ENCODE measurements around the gene CRABP2. TPM values are rescaled to one million over a fixed set of nuclear protein-coding genes. Genes with fewer than 3 reads are reported as not detected.

The CRABP2 gene
- total RNA-seq, 1 donor from 2014 or later, result 278 TPM

DNA sequence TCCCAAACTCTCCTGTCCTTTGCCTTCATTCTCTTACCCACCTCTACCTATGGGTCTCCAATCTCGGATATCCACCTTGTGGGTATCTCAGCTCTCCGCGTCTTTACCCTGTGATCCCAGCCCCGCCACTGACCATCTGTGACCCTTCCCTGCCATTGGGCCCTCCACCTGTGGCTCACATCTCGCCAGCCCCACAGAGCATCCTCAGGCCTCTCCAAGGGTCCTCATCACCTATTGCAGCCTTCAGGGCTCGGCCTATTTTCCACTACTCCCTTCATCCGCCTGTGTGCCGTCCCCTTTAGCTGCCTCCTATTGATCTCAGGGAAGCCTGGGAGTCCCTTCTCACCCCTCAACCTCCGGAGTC is 52.4 kb downstream of the CRABP2 start:
- Mint-ChIP-seq H3K4me1 (ENCODE audit: low read depth, unreplicated experiment) (peaks cover 8% of the 10 kb centered on the region), H3K27ac (ENCODE audit: unreplicated experiment) (no peak overlapping the region), H3K36me3 (ENCODE audit: low read depth, unreplicated experiment) (peaks cover 10% of the 10 kb centered on the region), H3K4me3 (ENCODE audit: unreplicated experiment) (no peak overlapping the region), H3K27me3 (ENCODE audit: low read depth, unreplicated experiment) (peaks cover 80% of the 10 kb centered on the region), H3K9me3 (ENCODE audit: unreplicated experiment) (peaks cover 2% of the 10 kb centered on the region)
- H3K79me2 ChIP-seq (ENCODE audit: insufficient read depth, low read length), result no peaks in the 10 kb centered on the region
- no peak overlapping the region for H3K4me3 ChIP-seq (ENCODE audit: insufficient read depth, low read depth, low read length)
- no peak overlapping the region for H3K27ac ChIP-seq (ENCODE audit: low read depth, low read length)
- DNase-seq (ENCODE audit: low read depth), result no peak
- H3K9me3 ChIP-seq (ENCODE audit: insufficient read depth, low read depth, low read length), result no peaks in the 10 kb centered on the region
- no peaks in the 10 kb centered on the region for H3K36me3 ChIP-seq (ENCODE audit: insufficient read depth, low read length)
- no peak overlapping the region for H2AFZ ChIP-seq (ENCODE audit: low read depth, low read length)
- peaks cover 3% of the 10 kb centered on the region for H4K20me1 ChIP-seq (ENCODE audit: insufficient read depth, low read length)
- no peak overlapping the region for H3K9ac ChIP-seq (ENCODE audit: low read length)
- H3K4me2 ChIP-seq (ENCODE audit: low read length), result no peak overlapping the region
- H3K4me1 ChIP-seq (ENCODE audit: insufficient read depth, low read length), result peaks cover 11% of the 10 kb centered on the region
- no peak for FAIRE-seq
- H3K27me3 ChIP-seq (ENCODE audit: insufficient read depth, low read length), result peaks cover 52% of the 10 kb centered on the region
- TF ChIP-seq, protein P1, sequence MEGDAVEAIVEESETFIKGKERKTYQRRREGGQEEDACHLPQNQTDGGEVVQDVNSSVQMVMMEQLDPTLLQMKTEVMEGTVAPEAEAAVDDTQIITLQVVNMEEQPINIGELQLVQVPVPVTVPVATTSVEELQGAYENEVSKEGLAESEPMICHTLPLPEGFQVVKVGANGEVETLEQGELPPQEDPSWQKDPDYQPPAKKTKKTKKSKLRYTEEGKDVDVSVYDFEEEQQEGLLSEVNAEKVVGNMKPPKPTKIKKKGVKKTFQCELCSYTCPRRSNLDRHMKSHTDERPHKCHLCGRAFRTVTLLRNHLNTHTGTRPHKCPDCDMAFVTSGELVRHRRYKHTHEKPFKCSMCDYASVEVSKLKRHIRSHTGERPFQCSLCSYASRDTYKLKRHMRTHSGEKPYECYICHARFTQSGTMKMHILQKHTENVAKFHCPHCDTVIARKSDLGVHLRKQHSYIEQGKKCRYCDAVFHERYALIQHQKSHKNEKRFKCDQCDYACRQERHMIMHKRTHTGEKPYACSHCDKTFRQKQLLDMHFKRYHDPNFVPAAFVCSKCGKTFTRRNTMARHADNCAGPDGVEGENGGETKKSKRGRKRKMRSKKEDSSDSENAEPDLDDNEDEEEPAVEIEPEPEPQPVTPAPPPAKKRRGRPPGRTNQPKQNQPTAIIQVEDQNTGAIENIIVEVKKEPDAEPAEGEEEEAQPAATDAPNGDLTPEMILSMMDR (IDR thresholded peaks at IDR 0.05; ENCODE audit: insufficient read depth, low read depth, low read length), result no peak
- no peak for TF ChIP-seq EZH2 (IDR thresholded peaks at IDR 0.05; ENCODE audit: insufficient read depth, low read length)

DNA sequence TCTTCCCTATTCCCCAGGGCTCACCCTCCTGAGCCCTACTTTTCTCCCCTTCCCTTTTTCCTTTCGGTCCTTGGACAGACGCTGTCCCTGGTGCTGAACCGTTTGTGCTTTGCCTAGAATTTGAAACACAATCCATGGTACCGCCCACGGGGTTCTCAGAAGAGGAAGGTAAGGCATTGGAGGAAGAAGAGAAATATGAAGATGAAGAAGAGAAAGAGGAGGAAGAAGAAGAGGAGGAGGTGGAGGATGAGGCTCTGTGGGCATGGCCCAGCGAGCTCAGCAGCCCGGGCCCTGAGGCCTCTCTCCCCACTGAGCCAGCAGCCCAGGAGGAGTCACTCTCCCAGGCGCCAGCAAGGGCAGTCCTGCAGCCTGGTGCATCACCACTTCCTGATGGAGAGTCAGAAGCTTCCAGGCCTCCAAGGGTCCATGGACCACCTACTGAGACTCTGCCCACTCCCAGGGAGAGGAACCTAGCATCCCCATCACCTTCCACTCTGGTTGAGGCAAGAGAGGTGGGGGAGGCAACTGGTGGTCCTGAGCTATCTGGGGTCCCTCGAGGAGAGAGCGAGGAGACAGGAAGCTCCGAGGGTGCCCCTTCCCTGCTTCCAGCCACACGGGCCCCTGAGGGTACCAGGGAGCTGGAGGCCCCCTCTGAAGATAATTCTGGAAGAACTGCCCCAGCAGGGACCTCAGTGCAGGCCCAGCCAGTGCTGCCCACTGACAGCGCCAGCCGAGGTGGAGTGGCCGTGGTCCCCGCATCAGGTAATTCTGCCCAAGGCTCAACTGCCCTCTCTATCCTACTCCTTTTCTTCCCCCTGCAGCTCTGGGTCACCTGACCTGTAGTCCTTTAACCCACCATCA is 53.0 kb downstream of the CRABP2 start:
- H3K9ac ChIP-seq (ENCODE audit: low read length), result no peak overlapping the region
- H3K27ac Mint-ChIP-seq (ENCODE audit: unreplicated experiment), result no peak overlapping the region

More for the DNA sequence above, 53.0 kb downstream of the CRABP2 start:
- no peaks in the 10 kb centered on the region for H3K79me2 ChIP-seq (ENCODE audit: insufficient read depth, low read length)
- Mint-ChIP-seq H3K36me3 (ENCODE audit: low read depth, unreplicated experiment) (peaks cover 10% of the 10 kb centered on the region), H3K4me1 (ENCODE audit: low read depth, unreplicated experiment) (peaks cover 5% of the 10 kb centered on the region), H3K9me3 (ENCODE audit: unreplicated experiment) (peaks cover 2% of the 10 kb centered on the region), H3K27me3 (ENCODE audit: low read depth, unreplicated experiment) (peaks cover 86% of the 10 kb centered on the region), H3K4me3 (ENCODE audit: unreplicated experiment) (no peak overlapping the region)
- H3K36me3 ChIP-seq (ENCODE audit: insufficient read depth, low read length), result no peaks in the 10 kb centered on the region
- H2AFZ ChIP-seq (ENCODE audit: low read depth, low read length), result no peak overlapping the region
- no peak overlapping the region for H3K4me2 ChIP-seq (ENCODE audit: low read length)
- peaks cover 7% of the 10 kb centered on the region for H3K4me1 ChIP-seq (ENCODE audit: insufficient read depth, low read length)
- H3K27me3 ChIP-seq (ENCODE audit: insufficient read depth, low read length), result peaks cover 57% of the 10 kb centered on the region
- H3K4me3 ChIP-seq (ENCODE audit: insufficient read depth, low read depth, low read length), result no peak overlapping the region
- FAIRE-seq, result no peak
- H4K20me1 ChIP-seq (ENCODE audit: insufficient read depth, low read length), result peaks cover 3% of the 10 kb centered on the region
- H3K27ac ChIP-seq (ENCODE audit: low read depth, low read length), result no peak overlapping the region
- no peak for DNase-seq (ENCODE audit: low read depth)
- no peaks in the 10 kb centered on the region for H3K9me3 ChIP-seq (ENCODE audit: insufficient read depth, low read depth, low read length)
- TF ChIP-seq, protein P1 (IDR thresholded peaks at IDR 0.05; ENCODE audit: insufficient read depth, low read depth, low read length), result no peak
- peak; percentile 31 for TF ChIP-seq EZH2 (IDR thresholded peaks at IDR 0.05; ENCODE audit: insufficient read depth, low read length)

Other genes starting within 250 kb of the CRABP2 start
- 51.7 and 56.6 TPM in 2 replicates for gene MEF2D, start 204.8 kb downstream of the CRABP2 start, total RNA-seq
- 1.9 and 2.2 TPM in 2 replicates for gene IQGAP3, start 133.0 kb downstream of the CRABP2 start, total RNA-seq
- gene TTC24, start 125.9 kb downstream of the CRABP2 start, total RNA-seq, result not detected in 2 replicates
- gene NAXE, start 113.8 kb downstream of the CRABP2 start, total RNA-seq, result 48.5 and 51.1 TPM in 2 replicates
- 20.6 and 22.8 TPM in 2 replicates for gene GPATCH4, start 104.1 kb downstream of the CRABP2 start, total RNA-seq
- gene HAPLN2, start 86.2 kb downstream of the CRABP2 start, total RNA-seq, result not detected in 2 replicates
- 0.29 and 0.41 TPM in 2 replicates for gene BCAN, start 63.5 kb downstream of the CRABP2 start, total RNA-seq
- 280 and 310 TPM in 2 replicates for gene NES, start 28.2 kb downstream of the CRABP2 start, total RNA-seq
- 9.9 and 11.1 TPM in 2 replicates for gene METTL25B, start 22.9 kb upstream of the CRABP2 start, total RNA-seq
- gene ISG20L2, start 23.2 kb upstream of the CRABP2 start, total RNA-seq, result 30.1 and 33.4 TPM in 2 replicates
- gene MRPL24, start 35.5 kb upstream of the CRABP2 start, total RNA-seq, result 37.4 and 46.5 TPM in 2 replicates
- gene HDGF, start 46.1 kb upstream of the CRABP2 start, total RNA-seq, result 179 and 190 TPM in 2 replicates
- 75.5 and 78.3 TPM in 2 replicates for gene PRCC, start 62.0 kb upstream of the CRABP2 start, total RNA-seq
- 0.89 and 1.1 TPM in 2 replicates for gene SH2D2A, start 111.3 kb upstream of the CRABP2 start, total RNA-seq
- gene INSRR, start 153.5 kb upstream of the CRABP2 start, total RNA-seq, result 0.05 TPM in 1 of 2 replicates, not detected in the other
- gene NTRK1, start 155.3 kb upstream of the CRABP2 start, total RNA-seq, result 0.10 and 0.27 TPM in 2 replicates
- 8.5 and 17.3 TPM in 2 replicates for gene PEAR1, start 188.1 kb upstream of the CRABP2 start, total RNA-seq
- 0.14 TPM in 1 of 2 replicates, not detected in the other for gene LRRC71, start 215.0 kb upstream of the CRABP2 start, total RNA-seq

Measured in astrocyte (in vitro differentiated cells and primary cell).